ENCODE data around the gene ARHGAP33.
A peak's percentile ranks its signal among the peaks of the same experiment; 100 is the strongest.
"Not testable (repeated sequence)": the region's sequence is repeated elsewhere in the genome, so short reads cannot be mapped to it uniquely, and the experiment has no call there.

ARHGAP33 gene

GRCh38 chr19:35756377-35757230, 18.8 kb upstream of the ARHGAP33 start, which contains the start of gene HSPB6:
TSS of gene HSPB6 (minus strand) at chr19:35757029. CDS start at chr19:35757008, 21 bp downstream.
- no peak for DNase-seq (ENCODE audit: low spot score)

GRCh38 chr19:35757231-35757748, 18.1 kb upstream of the ARHGAP33 start:
- DNase-seq (ENCODE audit: low spot score): no peak

GRCh38 chr19:35757749-35758608, 17.4 kb upstream of the ARHGAP33 start, which contains the start of gene PROSER3:
TSS of gene PROSER3 (plus strand) at chr19:35758176. CDS start at chr19:35758216, 40 bp downstream.
- peak; percentile 96 for DNase-seq (ENCODE audit: low spot score)

- no peak for DNase-seq (ENCODE audit: low spot score)
Observed at GRCh38 chr19:35759697-35760096, 15.7 kb upstream of the ARHGAP33 start.

GRCh38 chr19:35760711-35761349, 14.5 kb upstream of the ARHGAP33 start:
- DNase-seq (ENCODE audit: low spot score): no peak

GRCh38 chr19:35764432-35765315, 10.7 kb upstream of the ARHGAP33 start:
- DNase-seq (ENCODE audit: low spot score): no peak

GRCh38 chr19:35766571-35767104, 8.7 kb upstream of the ARHGAP33 start:
- DNase-seq (ENCODE audit: low spot score): no peak

GRCh38 chr19:35767288-35768081, 7.9 kb upstream of the ARHGAP33 start:
- DNase-seq (ENCODE audit: low spot score): no peak

GRCh38 chr19:35768082-35768421, 7.3 kb upstream of the ARHGAP33 start:
- DNase-seq (ENCODE audit: low spot score): no peak

GRCh38 chr19:35772362-35772761, 3.0 kb upstream of the ARHGAP33 start:
- DNase-seq (ENCODE audit: low spot score): not testable (repeated sequence)

- no peak for DNase-seq (ENCODE audit: low spot score)
Observed at GRCh38 chr19:35773020-35773806, 2.2 kb upstream of the ARHGAP33 start.

GRCh38 chr19:35774274-35775045, 904 bp upstream of the ARHGAP33 start:
- no peak for DNase-seq (ENCODE audit: low spot score)

- DNase-seq (ENCODE audit: low spot score): no peak
Observed at GRCh38 chr19:35775046-35775297, 392 bp upstream of the ARHGAP33 start.

- DNase-seq (ENCODE audit: low spot score): no peak
Observed at GRCh38 chr19:35776102-35776788, 881 bp downstream of the ARHGAP33 start.

- DNase-seq (ENCODE audit: low spot score): peak; percentile 44
Observed at GRCh38 chr19:35777086-35777841, 1.9 kb downstream of the ARHGAP33 start.

GRCh38 chr19:35777961-35778360, 2.6 kb downstream of the ARHGAP33 start:
- DNase-seq (ENCODE audit: low spot score): no peak

- no peak for DNase-seq (ENCODE audit: low spot score)
Observed at GRCh38 chr19:35779033-35779432, 3.7 kb downstream of the ARHGAP33 start.

Data from COLO829 (cell line).